CD4-positive, alpha-beta memory T cell (primary cell): ENCODE measurements around the gene SLC47A1. TPM values are rescaled to one million over a fixed set of nuclear protein-coding genes. Genes with fewer than 3 reads are reported as not detected.
A peak's percentile ranks its signal among the peaks of the same experiment; 100 is the strongest.

Experiments used
- CTCF ChIA-PET: fragments of 350-600 bp; sonication (Branson Sonifier 250); formaldehyde crosslinking; loops from one replicate; lab custom pipeline; 2021; ENCODE audit warnings: inconsistent platforms; ENCODE audit not compliant: partially characterized antibody; lab: Charles Lee
- POLR2A ChIA-PET: fragments of 350-600 bp; sonication (Branson Sonifier 250); formaldehyde crosslinking; loops from one replicate; lab custom pipeline; 2021; ENCODE audit not compliant: partially characterized antibody; lab: Charles Lee
- DNase-seq, 5 donors: peaks; one replicate each; pipeline versions ENCODE4 v3.0.0 to v3.0.0-alpha.2; 2020 to 2022; ENCODE audit warnings: mixed read lengths in 1 of 5
- H3K27ac ChIP-seq: one replicate; pipeline ENCODE4 v1.7.0; 2013; ENCODE audit warnings: low read depth, low read length
- H3K27me3 ChIP-seq: 2 replicates; pipeline ENCODE4 v1.7.0; 2013; ENCODE audit warnings: mild to moderate bottlenecking, low read length, moderate library complexity; ENCODE audit not compliant: insufficient read depth
- H3K36me3 ChIP-seq: 2 replicates; pipeline ENCODE4 v1.7.0; 2013; ENCODE audit warnings: mild to moderate bottlenecking, low read length, moderate library complexity; ENCODE audit not compliant: insufficient read depth
- H3K4me1 ChIP-seq: 2 replicates; pipeline ENCODE4 v1.7.0; 2013; ENCODE audit warnings: mild to moderate bottlenecking, low read length, moderate library complexity; ENCODE audit not compliant: insufficient read depth
- H3K4me3 ChIP-seq, 2 donors: one replicate each; pipeline ENCODE4 v1.7.0; 2013; ENCODE audit warnings: low read length in 2 of 2, mild to moderate bottlenecking in 1 of 2
- H3K9me3 ChIP-seq, 2 donors: one replicate each; pipeline ENCODE4 v1.7.0; 2013; ENCODE audit warnings: low read length in 2 of 2, control low read depth in 1 of 2; ENCODE audit not compliant: control insufficient read depth in 1 of 2
- H3K27ac Mint-ChIP-seq, 7 donors: one replicate each; pipeline ENCODE4 v1.8.0; 2020 to 2021; ENCODE audit warnings: mixed read lengths in 7 of 7, mild to moderate bottlenecking in 6 of 7, inconsistent platforms in 3 of 7, moderate library complexity in 3 of 7
- H3K27me3 Mint-ChIP-seq, 2 donors: one replicate each; pipeline ENCODE4 v1.8.0; 2020 to 2021; ENCODE audit warnings: mixed read lengths in 2 of 2
- H3K36me3 Mint-ChIP-seq, 2 donors: one replicate each; pipeline ENCODE4 v1.8.0; 2020 to 2021; ENCODE audit warnings: mixed read lengths in 2 of 2, inconsistent platforms in 1 of 2, mild to moderate bottlenecking in 1 of 2
- H3K4me1 Mint-ChIP-seq, 4 donors: one replicate each; pipeline ENCODE4 v1.8.0; 2020 to 2021; ENCODE audit warnings: mixed read lengths in 4 of 4, mild to moderate bottlenecking in 1 of 4
- H3K4me3 Mint-ChIP-seq, 8 donors: one replicate each; pipeline ENCODE4 v1.8.0; 2020 to 2021; ENCODE audit warnings: mixed read lengths in 8 of 8, mild to moderate bottlenecking in 7 of 8, moderate library complexity in 6 of 8, inconsistent platforms in 3 of 8
- H3K9me3 Mint-ChIP-seq, 8 donors: one replicate each; pipeline ENCODE4 v1.8.0; 2020 to 2021; ENCODE audit warnings: mixed read lengths in 8 of 8, mild to moderate bottlenecking in 5 of 8, inconsistent platforms in 3 of 8, moderate library complexity in 1 of 8
- intact Hi-C: fragments of 100-400 bp; cut with micrococcal nuclease; formaldehyde crosslinking; loops from one replicate; pipeline ENCODE4 v1.15.1; 2023
- polyA plus RNA-seq, 2 donors: library from polyadenylated mRNA; unstranded; fragments of 300-500 nt; fragmentation: Illumina TruSeq; gene quantifications; one replicate each; pipeline ENCODE4 v1.2.3, GENCODE V29; 2021
- total RNA-seq, 2 experiments: library from RNA; stranded (reverse); gene quantifications; one replicate each; pipeline ENCODE4 v1.2.3, GENCODE V29; 2021

SLC47A1 gene
- total and polyA plus RNA-seq, 4 experiments from 2014 or later, result 0.25 TPM; not detected in 3

DNA sequence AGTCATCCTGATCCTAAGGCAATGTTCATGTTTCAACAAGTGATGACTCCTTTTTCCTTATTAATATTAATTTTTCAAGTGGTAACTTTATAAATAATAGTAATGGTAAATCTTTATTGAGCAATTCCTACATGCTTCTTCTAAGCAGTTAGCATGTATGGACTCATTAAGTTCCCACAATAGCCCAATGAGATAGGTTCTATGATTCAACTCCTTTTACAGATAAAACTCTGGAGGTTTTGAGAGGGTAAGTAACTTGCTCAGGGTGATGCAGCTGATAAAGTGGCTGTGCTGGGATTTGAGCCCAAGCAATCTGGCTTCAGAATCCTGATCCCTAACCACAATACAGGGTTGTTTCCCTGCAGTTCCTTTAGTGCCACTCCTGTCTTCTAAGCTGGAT is 25.3 kb downstream of the SLC47A1 start:
- no peaks in the 10 kb centered on the region for H3K36me3 Mint-ChIP-seq
- no peak for DNase-seq
- POLR2A ChIA-PET, result no interaction called here
- Histone ChIP-seq H3K4me3 (no peak overlapping the region), H3K27me3 (peaks cover 5% of the 10 kb centered on the region), H3K4me1 (no peaks in the 10 kb centered on the region), H3K9me3 (no peaks in the 10 kb centered on the region), H3K27ac (no peak overlapping the region), H3K36me3 (no peaks in the 10 kb centered on the region)
- H3K9me3 Mint-ChIP-seq, result peaks cover 0 to 9% (median 2%) of the 10 kb centered on the region in 8 donors
- H3K4me3 Mint-ChIP-seq, result no peak overlapping the region
- no peaks in the 10 kb centered on the region for H3K4me1 Mint-ChIP-seq
- intact Hi-C loops, result no loop called here
- H3K27me3 Mint-ChIP-seq, result peaks cover 15 to 17% of the 10 kb centered on the region in 2 donors
- CTCF ChIA-PET, result interaction anchor here (1.3 kb wide), 1 partner anchor 208 kb away, joined by 3 read pairs; no protein-coding TSS in a partner anchor
- no peak overlapping the region for H3K27ac Mint-ChIP-seq

DNA sequence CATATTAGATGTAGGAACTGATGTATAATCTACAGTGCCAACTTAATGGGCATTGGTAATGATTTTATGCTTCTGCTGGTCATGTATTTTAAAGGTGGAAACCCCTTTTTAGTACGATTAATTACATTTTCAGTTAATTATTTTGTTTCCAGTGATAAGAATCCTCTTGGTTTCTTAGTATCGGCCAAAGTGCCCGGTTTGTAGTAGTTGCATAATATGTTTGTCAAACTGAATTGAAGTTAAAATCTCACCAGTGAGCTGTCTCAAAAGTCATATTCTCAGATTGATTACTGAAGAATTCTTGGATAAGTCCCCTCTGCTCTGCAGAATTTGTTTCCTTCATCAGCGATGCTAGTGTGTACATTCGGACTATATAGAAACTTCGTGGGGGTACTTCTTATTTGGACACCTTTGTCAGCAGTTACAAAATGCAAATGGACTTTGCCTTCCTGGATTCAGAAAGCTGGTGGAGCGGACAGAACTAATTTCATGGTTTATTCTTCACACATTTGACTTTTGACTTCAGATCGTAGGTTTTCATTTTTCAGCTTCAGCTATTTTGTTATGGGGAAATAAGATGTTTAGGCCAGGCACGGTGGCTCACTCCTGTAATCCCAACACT is 28.2 kb downstream of the SLC47A1 start:
- H3K9me3 Mint-ChIP-seq, result peaks cover 0 to 9% (median 2%) of the 10 kb centered on the region in 8 donors
- H3K36me3 Mint-ChIP-seq, result no peaks in the 10 kb centered on the region
- H3K36me3 ChIP-seq, result no peaks in the 10 kb centered on the region
- no peaks in the 10 kb centered on the region for H3K4me1 Mint-ChIP-seq
- H3K9me3 ChIP-seq, result no peaks in the 10 kb centered on the region
- no peaks in the 10 kb centered on the region for H3K27me3 ChIP-seq
- H3K4me3 ChIP-seq, result no peak overlapping the region
- ChIA-PET CTCF (interaction anchor here (0.6 kb wide), 1 partner anchor 289 kb away, joined by 3 read pairs; no protein-coding TSS in a partner anchor), POLR2A (no interaction called here)
- peaks cover 10% of the 10 kb centered on the region in 2 donors for H3K27me3 Mint-ChIP-seq
- H3K4me3 Mint-ChIP-seq, result no peak overlapping the region
- H3K27ac ChIP-seq, result no peak overlapping the region
- intact Hi-C loops, result no loop called here
- H3K4me1 ChIP-seq, result no peaks in the 10 kb centered on the region
- no peak overlapping the region for H3K27ac Mint-ChIP-seq
- DNase-seq, result no peak

DNA sequence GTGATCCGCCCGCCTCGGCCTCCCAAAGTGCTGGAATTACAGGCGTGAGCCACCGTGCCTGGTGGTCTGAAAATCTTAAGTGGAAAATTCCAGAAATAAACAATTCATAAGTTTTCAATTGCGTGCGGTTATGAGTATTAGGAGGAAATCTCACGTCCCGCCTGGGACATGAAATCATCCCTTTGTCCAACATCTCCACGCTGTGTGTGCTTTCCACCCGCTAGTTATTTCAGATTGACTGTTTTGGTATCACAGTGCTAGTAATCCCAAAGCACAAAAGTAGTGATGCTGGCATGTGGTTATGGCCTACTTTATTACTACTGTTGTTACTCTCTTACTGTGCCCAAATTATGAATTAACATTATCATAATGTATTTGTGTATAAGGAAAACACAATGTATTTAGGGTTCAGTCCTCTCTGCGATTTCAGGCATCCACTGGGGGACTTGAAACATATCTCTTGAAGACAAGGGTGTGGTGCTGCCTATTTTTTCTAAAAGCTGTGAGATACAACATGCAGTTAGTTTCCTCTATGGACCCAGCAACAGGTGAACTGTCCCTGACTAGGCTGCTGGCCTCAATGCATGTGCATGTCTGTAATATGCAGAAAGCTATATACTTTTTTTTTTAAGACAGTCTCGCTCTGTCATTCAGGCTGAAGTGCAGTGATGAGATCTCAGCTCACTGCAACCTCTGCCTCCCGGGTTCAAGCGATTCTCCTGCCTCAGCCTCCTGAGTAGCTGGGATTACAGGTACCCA is 32.3 kb downstream of the SLC47A1 start:
- peaks cover 3 to 5% of the 10 kb centered on the region in 2 donors for H3K27me3 Mint-ChIP-seq
- ChIA-PET POLR2A (no interaction called here), CTCF (no interaction called here)
- DNase-seq, result no peak
- intact Hi-C loops, result no loop called here
- no peak overlapping the region for H3K4me3 ChIP-seq
- no peak overlapping the region for H3K4me3 Mint-ChIP-seq
- H3K27ac ChIP-seq, result no peak overlapping the region
- H3K27me3 ChIP-seq, result no peaks in the 10 kb centered on the region
- H3K36me3 ChIP-seq, result no peaks in the 10 kb centered on the region
- no peak overlapping the region for H3K27ac Mint-ChIP-seq
- no peaks in the 10 kb centered on the region for H3K4me1 ChIP-seq
- H3K9me3 ChIP-seq, result no peaks in the 10 kb centered on the region
- no peaks in the 10 kb centered on the region for H3K9me3 Mint-ChIP-seq
- H3K36me3 Mint-ChIP-seq, result no peaks in the 10 kb centered on the region
- H3K4me1 Mint-ChIP-seq, result peaks cover 0 to 1% (median 0%) of the 10 kb centered on the region in 4 donors

DNA sequence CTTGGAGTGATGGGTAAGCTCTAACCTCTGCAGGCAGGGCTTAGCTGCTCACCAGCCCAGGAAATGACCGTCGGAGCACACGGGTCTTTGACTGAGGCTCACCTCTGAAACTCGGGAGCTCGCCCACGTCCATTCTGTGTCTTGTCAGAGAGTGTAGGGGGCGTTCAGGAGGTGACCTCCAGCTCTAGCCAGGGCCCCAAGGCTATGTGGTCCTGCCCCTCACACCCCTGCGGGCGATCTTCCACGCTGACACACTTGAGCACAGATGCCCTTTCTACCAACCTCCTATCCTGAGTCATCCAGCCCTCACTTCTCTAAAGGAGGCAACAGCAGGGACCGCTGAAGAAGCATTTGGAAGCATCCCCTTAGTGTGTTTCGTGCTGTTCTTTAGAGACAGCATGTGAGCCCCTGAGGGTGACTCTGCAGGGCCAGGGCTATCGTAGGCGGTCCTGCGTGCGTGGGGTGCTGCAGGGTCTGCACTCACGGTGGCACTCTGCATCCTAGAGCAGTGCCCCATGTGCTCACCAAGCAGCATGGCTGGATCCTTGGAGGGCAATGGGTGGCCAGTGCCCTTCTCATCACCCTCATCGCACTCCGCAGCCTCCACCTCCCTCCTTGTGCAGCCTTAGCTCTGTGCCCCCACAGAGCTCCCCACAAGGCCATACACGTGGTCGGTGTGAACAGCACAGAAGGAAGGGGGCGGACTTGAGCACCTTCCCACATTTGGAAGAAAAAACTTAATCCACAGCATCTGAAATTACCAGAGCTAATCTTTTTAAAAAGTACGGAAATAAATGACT is 33.8 kb downstream of the SLC47A1 start:
- Mint-ChIP-seq H3K27me3 (peaks cover 0 to 3% of the 10 kb centered on the region in 2 donors), H3K27ac (peak overlapping the region in 1 of 7 donors; percentile 32), H3K36me3 (no peaks in the 10 kb centered on the region), H3K9me3 (no peaks in the 10 kb centered on the region), H3K4me3 (no peak overlapping the region), H3K4me1 (peaks cover 0 to 1% (median 0%) of the 10 kb centered on the region in 4 donors)
- ChIA-PET POLR2A (no interaction called here), CTCF (interaction anchor here (0.8 kb wide), 1 partner anchor 154 kb away, joined by 3 read pairs; no protein-coding TSS in a partner anchor)
- Histone ChIP-seq H3K4me1 (no peaks in the 10 kb centered on the region), H3K36me3 (no peaks in the 10 kb centered on the region), H3K27me3 (no peaks in the 10 kb centered on the region), H3K27ac (no peak overlapping the region), H3K4me3 (no peak overlapping the region), H3K9me3 (no peaks in the 10 kb centered on the region)
- intact Hi-C loops, result no loop called here
- no peak for DNase-seq

DNA sequence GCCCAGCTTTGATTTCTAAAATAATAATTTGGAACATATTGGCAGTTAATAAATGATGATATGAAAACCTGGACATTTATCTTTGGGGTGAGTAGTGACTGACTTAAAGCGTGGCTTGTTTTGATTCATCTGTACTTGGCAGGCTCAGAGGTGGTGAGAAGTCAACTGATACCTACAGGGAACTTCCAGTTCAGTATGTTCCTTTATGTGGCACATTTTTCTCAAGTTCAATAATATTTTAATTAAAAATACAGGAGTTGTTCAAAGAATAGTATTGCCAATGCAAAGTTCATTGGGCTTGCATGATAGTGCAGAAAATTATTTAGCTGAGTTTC is 34.3 kb downstream of the SLC47A1 start:
- H3K27me3 Mint-ChIP-seq, result peaks cover 3 to 6% of the 10 kb centered on the region in 2 donors
- POLR2A ChIA-PET, result no interaction called here
- Histone ChIP-seq H3K9me3 (no peaks in the 10 kb centered on the region), H3K27ac (no peak overlapping the region), H3K36me3 (no peaks in the 10 kb centered on the region), H3K4me1 (no peaks in the 10 kb centered on the region), H3K4me3 (no peak overlapping the region), H3K27me3 (no peaks in the 10 kb centered on the region)
- H3K4me1 Mint-ChIP-seq, result peaks cover 0 to 1% (median 0%) of the 10 kb centered on the region in 4 donors
- CTCF ChIA-PET, result no interaction called here
- H3K4me3 Mint-ChIP-seq, result no peak overlapping the region
- DNase-seq, result no peak
- H3K9me3 Mint-ChIP-seq, result no peaks in the 10 kb centered on the region
- no peak overlapping the region for H3K27ac Mint-ChIP-seq
- no peaks in the 10 kb centered on the region for H3K36me3 Mint-ChIP-seq
- intact Hi-C loops, result no loop called here

DNA sequence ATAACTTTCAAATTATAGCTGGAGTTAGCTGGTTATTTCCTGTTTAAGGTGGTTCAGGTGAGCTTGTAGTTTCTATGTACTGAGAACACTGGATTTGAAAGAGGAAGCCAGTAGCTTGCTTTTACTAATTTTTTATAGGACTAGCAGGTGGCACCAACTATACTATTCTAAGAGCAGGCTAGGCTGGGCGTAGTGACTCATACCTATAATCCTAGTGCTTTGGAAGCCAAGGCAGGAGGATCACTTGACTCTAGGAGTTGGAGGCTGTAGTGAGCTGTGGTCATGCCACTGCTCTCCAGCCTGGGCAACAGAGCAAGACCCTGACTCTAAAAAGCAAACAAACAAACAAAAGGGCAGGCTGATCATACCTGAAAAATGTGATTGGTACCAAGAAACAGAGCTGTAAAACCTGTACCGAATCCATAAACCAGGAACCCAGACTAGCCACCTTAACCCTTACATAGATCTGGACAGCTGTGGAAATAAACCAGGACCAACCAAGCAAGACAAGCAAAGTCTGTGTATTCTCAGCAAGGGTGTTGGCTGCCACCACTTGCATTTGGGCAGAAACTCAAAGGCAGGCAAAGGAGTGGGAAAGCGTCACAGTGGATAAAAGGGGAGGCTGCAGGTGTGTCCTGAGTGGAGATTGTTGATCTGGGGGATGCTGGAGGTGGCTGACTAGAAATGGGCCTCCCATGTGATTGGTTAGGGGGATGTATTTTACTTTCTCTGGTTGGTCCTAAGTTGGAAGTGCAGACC is 36.3 kb downstream of the SLC47A1 start:
- ChIA-PET CTCF (no interaction called here), POLR2A (no interaction called here)
- Histone ChIP-seq H3K4me3 (no peak overlapping the region), H3K27me3 (no peaks in the 10 kb centered on the region), H3K27ac (no peak overlapping the region), H3K9me3 (no peaks in the 10 kb centered on the region), H3K36me3 (no peaks in the 10 kb centered on the region), H3K4me1 (no peaks in the 10 kb centered on the region)
- Mint-ChIP-seq H3K9me3 (no peaks in the 10 kb centered on the region), H3K36me3 (no peaks in the 10 kb centered on the region), H3K27me3 (peaks cover 4 to 6% of the 10 kb centered on the region in 2 donors), H3K4me1 (peaks cover 0 to 1% (median 0%) of the 10 kb centered on the region in 4 donors), H3K4me3 (no peak overlapping the region), H3K27ac (peak overlapping the region in 1 of 7 donors; percentile 5)
- intact Hi-C loops, result no loop called here
- DNase-seq, result no peak
